Activated naive CD8-positive, alpha-beta T cell (primary cell): ENCODE results near the gene CXorf51A.
"Not testable (repeated sequence)": the region's sequence is repeated elsewhere in the genome, so short reads cannot be mapped to it uniquely, and the experiment has no call there.

ENCODE experiments used
- H3K27ac Mint-ChIP-seq: one replicate; pipeline ENCODE4 v1.8.0; 2021; ENCODE audit warnings: mixed read lengths
- H3K27me3 Mint-ChIP-seq: one replicate; pipeline ENCODE4 v1.8.0; 2021; ENCODE audit warnings: mixed read lengths
- H3K36me3 Mint-ChIP-seq: one replicate; pipeline ENCODE4 v1.8.0; 2021; ENCODE audit warnings: mixed read lengths
- H3K4me1 Mint-ChIP-seq: one replicate; pipeline ENCODE4 v1.8.0; 2021; ENCODE audit warnings: low read depth, mixed read lengths
- H3K4me3 Mint-ChIP-seq: one replicate; pipeline ENCODE4 v1.8.0; 2021; ENCODE audit warnings: mild to moderate bottlenecking, mixed read lengths
- H3K9me3 Mint-ChIP-seq: one replicate; pipeline ENCODE4 v1.8.0; 2021; ENCODE audit warnings: low read depth, mixed read lengths

Gene CXorf51A

GRCh38 chrX:146814644-146815043 lies at the start of gene CXorf51A:
CXorf51A (minus strand) TSS chrX:146814744; CDS start chrX:146814723, 21 bp downstream.
- not testable (repeated sequence) for H3K4me1 Mint-ChIP-seq, H3K27me3 Mint-ChIP-seq, H3K4me3 Mint-ChIP-seq, H3K27ac Mint-ChIP-seq, H3K9me3 Mint-ChIP-seq, H3K36me3 Mint-ChIP-seq

- H3K9me3 Mint-ChIP-seq = no peaks in the 10 kb centered on the region
- H3K27ac Mint-ChIP-seq = no peak overlapping the region
- no peak overlapping the region for H3K4me3 Mint-ChIP-seq
- H3K4me1 Mint-ChIP-seq = no peaks in the 10 kb centered on the region
- no peaks in the 10 kb centered on the region for H3K36me3 Mint-ChIP-seq
- no peaks in the 10 kb centered on the region for H3K27me3 Mint-ChIP-seq
Observed at GRCh38 chrX:146863566-146863965, 49.0 kb upstream of the CXorf51A start.

- H3K27me3 Mint-ChIP-seq = no peaks in the 10 kb centered on the region
- no peaks in the 10 kb centered on the region for H3K4me1 Mint-ChIP-seq
- H3K9me3 Mint-ChIP-seq = peaks cover 8% of the 10 kb centered on the region
- no peak overlapping the region for H3K4me3 Mint-ChIP-seq
- no peak overlapping the region for H3K27ac Mint-ChIP-seq
- H3K36me3 Mint-ChIP-seq = no peaks in the 10 kb centered on the region
Observed at GRCh38 chrX:146854281-146854680, 39.7 kb upstream of the CXorf51A start.

GRCh38 chrX:146831994-146832393 lies 17.4 kb upstream of the CXorf51A start:
- Mint-ChIP-seq H3K27ac (no peak overlapping the region), H3K9me3 (no peaks in the 10 kb centered on the region), H3K36me3 (no peaks in the 10 kb centered on the region), H3K4me3 (no peak overlapping the region), H3K27me3 (no peaks in the 10 kb centered on the region), H3K4me1 (no peaks in the 10 kb centered on the region)

- not testable (repeated sequence) for H3K4me3 Mint-ChIP-seq, H3K4me1 Mint-ChIP-seq, H3K27me3 Mint-ChIP-seq, H3K27ac Mint-ChIP-seq, H3K9me3 Mint-ChIP-seq, H3K36me3 Mint-ChIP-seq
Observed at GRCh38 chrX:146809471-146809870, 5.1 kb downstream of the CXorf51A start, which contains the start of gene CXorf51B. CXorf51B (plus strand) TSS chrX:146809771; CDS start chrX:146809792, 21 bp downstream.
